EL (cell line): ENCODE measurements around the gene HCN2.
"Not testable (repeated sequence)": the region's sequence is repeated elsewhere in the genome, so short reads cannot be mapped to it uniquely, and the experiment has no call there.

Experiments
- DNase-seq: peaks from one replicate; pipeline ENCODE4 v3.0.0-alpha.2; 2016

HCN2 gene

GRCh38 chr19:572140-572742 lies 17.4 kb upstream of the HCN2 start, which contains the start of gene BSG:
Gene BSG (plus strand): TSS chr19:572596. CDS start chr19:572635, 39 bp downstream.
- peak; percentile 98 for DNase-seq

- peak; percentile 64 for DNase-seq
Measured at GRCh38 chr19:572743-573518, 16.8 kb upstream of the HCN2 start.

- no peak for DNase-seq
Measured at GRCh38 chr19:573519-573825, 16.2 kb upstream of the HCN2 start.

- DNase-seq, result peak; percentile 32
Measured at GRCh38 chr19:574658-575526, 14.8 kb upstream of the HCN2 start.

- peak; percentile 67 for DNase-seq
Measured at GRCh38 chr19:575527-576506, 13.9 kb upstream of the HCN2 start.

GRCh38 chr19:576768-577438 lies 12.8 kb upstream of the HCN2 start:
- no peak for DNase-seq

- no peak for DNase-seq
Measured at GRCh38 chr19:577439-578392, 12.0 kb upstream of the HCN2 start.

GRCh38 chr19:579111-579841 lies 10.4 kb upstream of the HCN2 start:
- DNase-seq, result no peak

GRCh38 chr19:579842-580155 lies 9.9 kb upstream of the HCN2 start:
- DNase-seq, result no peak

GRCh38 chr19:580274-580835 lies 9.3 kb upstream of the HCN2 start:
- DNase-seq, result no peak

GRCh38 chr19:581399-582111 lies 8.1 kb upstream of the HCN2 start:
- DNase-seq, result no peak

GRCh38 chr19:582497-583197 lies 7.0 kb upstream of the HCN2 start:
- DNase-seq, result peak; percentile 75

GRCh38 chr19:583198-583967 lies 6.3 kb upstream of the HCN2 start:
- no peak for DNase-seq

GRCh38 chr19:583968-584239 lies 5.8 kb upstream of the HCN2 start:
- no peak for DNase-seq

GRCh38 chr19:584240-585001 lies 5.3 kb upstream of the HCN2 start:
- DNase-seq, result peak; percentile 48

GRCh38 chr19:585146-585545 lies 4.5 kb upstream of the HCN2 start:
- not testable (repeated sequence) for DNase-seq

GRCh38 chr19:585551-586110 lies 4.0 kb upstream of the HCN2 start:
- peak; percentile 23 for DNase-seq
